ENCODE results near the gene VAMP8.
"Not testable (repeated sequence)": the region's sequence is repeated elsewhere in the genome, so short reads cannot be mapped to it uniquely, and the experiment has no call there.

VAMP8 gene

DNA sequence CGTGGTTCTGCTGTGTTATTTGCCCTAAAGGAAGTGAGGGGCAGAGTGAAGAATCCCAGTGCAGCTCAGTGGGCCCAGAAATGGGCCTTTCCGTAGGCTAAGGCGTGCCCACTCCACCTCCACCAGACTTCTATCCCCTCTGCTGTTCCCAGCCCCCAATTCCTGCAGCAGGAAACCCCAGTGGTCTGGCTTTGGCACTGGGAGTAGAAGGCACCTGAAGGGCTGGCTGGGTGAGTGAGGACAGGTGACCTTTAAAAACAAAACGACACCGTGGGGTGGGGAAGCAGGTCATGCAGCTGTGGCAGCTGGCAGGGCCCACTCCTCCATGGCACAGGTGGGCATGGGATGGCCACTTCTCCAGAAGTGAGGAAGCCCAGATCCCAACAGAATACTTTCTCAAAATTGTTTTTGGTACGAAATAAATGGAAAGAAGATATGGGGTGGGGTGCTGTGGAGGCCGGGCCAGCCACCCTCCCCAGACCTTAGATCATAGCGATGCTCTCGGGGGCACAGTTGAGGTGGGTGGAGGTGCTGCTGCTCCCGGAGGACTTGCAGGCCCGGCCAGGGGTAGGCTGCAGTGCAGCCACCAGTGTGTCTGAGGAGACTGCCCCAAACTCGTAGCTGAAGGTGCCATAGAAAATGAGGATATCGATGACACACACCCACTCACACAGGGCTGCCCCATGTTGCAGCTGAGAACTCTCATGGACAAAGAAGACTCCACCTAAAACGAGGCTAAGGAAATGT, 21.4 kb downstream of the VAMP8 start:
- no peak for DNase-seq (ENCODE audit: low read depth in 2 of 2)

DNA sequence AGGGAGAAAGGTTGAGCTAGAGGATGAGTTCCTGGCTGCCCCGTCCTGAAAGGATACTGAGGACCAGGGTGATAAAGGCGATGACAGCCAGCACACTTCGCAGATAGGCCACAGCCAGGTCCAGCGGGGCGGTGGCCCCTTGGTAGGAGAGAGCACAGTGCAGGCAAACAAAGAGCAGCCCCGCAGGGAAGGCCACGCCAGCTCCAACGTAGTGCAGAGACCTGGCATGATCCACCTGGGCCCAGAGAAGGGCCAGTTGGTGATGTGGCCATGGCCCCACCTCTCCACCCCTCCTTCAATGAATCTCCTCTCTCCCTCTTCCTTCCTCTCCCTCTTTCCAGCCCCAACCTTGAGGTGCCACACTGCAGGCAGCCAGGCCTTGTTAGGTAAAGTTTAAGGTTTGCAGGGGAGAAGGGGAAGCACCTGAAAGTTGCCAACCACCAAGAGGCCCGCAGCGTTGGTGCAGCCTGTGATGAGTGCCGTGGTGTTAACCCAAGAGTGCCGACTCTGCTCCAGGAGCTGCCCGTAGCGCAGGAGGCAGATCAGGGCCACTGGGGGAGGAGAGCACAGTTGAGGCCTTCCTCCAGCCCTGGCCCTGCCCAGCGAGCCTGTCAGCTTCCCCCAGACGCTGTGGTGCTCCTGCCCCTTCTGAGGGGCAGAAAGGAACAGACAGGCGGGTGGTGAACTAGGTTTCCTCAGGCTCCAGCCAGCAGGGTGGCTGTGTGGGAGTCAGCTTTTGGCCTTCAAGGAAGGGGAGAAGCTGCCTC, 22.3 kb downstream of the VAMP8 start:
- no peak for DNase-seq (ENCODE audit: low read depth in 2 of 2)

DNA sequence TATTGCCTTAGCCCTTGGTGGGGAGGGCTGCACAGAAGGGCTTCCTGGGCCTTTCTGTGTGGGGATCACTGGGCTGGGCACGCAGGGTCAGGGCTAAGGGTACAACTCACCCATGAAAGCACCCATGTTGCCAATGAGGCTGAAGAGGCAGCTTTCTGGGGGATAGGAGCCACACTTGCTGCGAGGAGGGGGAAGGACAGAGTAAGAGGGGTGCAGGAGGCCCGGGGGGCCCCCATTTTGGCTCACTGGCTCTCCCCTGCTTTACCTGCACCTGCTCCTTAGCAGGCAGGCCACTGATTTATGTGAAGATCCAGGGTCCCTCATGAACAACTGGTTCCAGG, 22.8 kb downstream of the VAMP8 start:
- no peak for DNase-seq (ENCODE audit: low read depth in 2 of 2)

DNA sequence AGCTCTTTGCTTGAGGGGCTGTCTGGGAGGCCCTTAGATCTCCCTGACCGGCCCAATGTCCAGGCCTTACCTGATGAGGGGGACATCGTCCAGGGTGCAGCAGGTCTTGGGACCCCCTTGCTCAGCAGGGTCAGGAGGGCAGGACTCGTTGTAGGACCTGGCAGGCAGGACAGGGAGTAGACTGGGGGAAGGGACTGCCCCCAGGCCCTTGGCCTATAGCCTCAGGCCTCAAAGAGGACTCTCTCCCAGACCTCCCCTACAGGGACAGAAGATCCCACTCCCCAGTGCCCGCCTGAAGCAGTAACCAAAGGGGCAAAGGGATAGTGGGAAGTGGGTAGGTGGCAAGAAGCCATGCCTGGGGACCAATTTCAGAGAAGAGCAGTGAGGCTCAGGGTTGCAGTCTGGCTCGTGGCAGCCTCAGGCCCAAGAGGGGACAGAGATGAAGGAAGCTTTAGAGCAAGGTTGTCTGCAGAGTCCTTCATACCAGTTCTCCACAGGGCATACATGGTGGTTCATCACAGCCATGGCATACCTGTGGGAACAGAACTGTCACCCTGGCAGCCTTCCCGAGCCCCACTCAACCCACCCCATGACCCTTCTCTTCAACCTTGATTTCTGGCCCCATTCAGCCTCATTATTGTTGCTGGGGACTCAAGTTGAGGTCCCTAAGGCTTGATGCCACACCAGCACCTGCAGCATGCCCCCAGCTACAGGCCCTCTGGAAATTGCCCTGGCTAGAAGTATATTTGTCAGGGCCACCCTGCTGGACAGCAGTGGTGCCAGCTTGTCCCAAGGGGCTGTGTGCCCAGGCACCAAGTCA, 23.8 kb downstream of the VAMP8 start:
- DNase-seq (ENCODE audit: low read depth in 2 of 2) = no peak

DNA sequence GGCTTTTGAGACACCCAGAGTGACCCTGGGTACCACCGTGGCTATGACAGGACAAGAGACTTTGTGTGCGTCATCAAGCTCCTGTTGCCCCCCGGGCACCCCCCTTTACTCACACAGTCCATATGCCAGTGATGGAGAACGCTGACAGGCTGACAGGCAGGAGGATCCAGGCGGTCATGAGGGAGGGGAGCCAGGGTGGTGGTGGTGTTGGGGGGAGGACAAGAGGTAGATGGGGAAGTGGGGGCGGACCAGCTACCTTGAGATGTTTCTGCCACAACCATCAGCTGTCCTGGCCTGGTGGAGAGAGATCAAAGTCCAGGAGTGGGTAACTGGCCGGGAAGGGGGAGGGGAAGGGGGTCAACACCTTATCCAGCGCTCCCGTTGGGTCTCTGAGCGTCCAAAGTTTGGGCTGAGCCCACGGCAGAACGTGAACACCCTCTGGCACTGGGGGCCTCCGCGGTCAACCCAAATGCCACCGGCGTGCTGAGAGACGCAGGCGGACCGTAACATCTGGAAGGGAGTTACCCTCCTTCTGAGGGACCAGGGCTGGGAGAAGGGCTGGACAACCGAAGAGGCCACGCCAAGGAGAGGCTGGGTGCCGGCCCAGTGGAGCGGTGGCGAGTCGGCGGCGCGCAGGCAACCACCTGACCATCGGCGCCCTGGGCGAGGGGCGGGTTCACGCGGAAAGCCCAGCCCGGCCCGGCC, 24.5 kb downstream of the VAMP8 start:
- DNase-seq (ENCODE audit: low read depth in 2 of 2) = no peak

DNA sequence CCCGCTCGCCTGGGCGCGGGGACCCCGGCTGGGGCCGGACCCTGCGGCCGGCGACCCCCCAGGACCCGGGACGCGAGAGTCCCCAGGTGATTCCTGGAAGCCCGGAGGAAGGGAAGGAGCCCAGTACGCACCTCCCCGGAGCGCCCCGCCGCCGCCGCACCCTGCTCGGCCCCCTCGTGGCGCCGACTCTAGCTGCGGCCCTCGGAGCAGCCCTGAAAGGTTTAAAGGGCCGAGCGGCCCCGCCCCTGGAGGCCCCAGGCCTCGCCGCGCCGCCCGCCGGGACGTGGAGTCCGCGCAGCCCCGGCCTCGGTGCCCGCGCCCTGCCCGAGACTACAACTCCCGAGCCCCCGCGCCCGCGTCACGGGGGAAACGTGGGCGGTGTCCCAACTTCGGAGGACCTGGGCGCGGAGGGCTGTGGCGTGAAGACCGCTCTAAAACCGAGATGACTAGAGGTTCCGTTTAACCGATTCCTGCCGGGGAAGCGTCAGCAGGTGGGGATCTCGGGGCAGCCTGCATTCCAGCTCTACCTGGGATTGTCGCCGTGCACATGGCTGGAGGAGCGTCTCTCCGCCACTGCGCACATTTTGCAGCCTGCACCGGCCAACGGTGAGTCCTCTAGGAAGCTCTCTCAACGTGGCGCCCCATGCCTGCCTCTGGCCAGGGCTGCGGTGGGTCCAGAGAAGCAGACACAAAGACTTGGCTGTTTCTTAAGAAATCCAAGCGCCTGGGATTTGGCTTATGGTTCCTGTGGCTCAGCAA, 25.3 kb downstream of the VAMP8 start, which contains the start of gene TMEM150A:
TSS of gene TMEM150A (minus strand) at position 223 of the 759 bp plus-strand sequence. CDS start 750 bp downstream, outside the sequence.
- peak; percentile 60 to 85 for DNase-seq (ENCODE audit: low read depth in 2 of 2)

DNA sequence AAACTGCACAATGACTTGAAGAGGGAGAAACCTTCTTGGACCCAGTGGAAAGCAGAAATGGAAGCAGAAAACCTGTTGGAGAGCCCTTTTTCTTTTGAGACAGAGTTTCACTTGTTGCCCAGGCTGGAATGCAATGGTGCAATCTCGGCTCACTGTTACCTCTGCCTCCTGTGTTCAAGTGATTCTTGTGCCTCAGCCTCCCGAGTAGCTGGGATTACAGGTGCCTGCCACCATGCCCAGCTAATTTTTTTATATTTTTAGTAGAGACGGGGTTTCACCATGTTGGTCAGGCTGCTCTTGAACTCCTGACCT, 26.7 kb downstream of the VAMP8 start:
- DNase-seq (ENCODE audit: low read depth in 2 of 2) = not testable (repeated sequence)

DNA sequence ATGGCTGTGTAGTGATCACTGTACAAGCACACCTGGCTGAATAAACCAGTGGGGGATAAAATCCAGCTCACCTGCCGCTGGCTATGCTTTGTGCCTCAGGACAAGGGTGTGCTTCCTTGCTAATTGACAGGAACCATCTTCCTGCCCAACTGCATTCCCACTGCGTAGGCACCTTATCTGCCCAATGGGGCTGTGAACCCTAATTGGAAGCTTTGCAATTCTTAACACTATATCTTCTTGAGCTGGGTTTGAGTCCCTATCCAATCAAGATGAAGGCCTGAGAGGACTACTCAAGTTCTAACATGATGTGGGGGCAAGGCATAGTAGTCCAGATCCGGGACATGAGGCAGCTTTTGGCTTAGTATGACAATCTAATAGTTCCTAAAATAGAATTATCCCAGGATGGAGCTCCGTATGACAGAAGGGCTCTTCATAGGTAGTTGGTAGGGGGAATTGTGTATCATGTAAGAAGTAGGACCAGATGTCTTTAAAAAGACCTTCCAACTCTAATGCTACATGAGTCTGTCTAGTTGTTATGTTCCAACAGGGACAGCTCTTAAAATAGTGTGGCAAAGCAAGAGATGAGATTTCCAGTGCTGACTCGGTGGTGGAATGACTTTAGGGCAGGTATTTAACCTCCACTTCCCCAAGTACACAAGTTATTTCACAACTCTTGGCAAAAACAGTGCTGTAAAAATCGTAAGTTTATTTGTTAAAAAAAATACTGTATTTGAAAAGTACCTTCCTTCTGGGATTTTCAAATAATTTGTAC, 27.4 kb downstream of the VAMP8 start:
- no peak for DNase-seq (ENCODE audit: low read depth in 2 of 2)

DNA sequence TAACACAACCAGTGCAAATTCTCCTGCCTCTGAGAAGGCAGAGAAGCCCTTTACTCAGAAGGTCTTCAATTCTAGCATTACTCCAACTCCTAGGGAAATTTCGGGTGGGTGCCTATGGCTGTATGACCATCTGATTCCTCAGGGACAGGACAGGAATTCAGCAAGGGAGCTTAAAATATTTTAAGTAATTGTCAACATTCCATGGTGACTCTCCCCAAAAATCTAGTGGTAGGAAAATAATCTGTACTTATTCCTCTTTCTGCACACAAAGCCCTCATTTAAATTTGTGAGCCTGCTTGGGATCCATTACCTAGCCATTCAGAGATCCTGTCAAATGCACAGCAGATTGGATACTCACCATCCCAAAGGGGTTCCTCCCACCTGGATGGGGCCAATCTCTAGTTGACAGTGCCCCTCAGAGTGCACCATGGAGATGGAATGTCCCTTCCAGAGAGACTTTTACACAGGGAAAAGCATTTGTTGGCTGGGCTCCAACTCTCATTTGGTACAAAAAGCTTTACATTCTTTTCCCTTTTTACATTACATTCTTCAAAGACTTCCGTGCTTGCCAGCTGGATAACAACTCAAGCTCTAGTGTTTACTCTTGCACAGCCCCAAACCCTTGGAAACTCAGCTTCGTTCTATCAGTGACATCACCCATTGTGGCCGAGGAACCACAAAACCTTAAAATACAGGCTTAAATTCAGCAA, 28.2 kb downstream of the VAMP8 start:
- no peak for DNase-seq (ENCODE audit: low read depth in 2 of 2)

DNA sequence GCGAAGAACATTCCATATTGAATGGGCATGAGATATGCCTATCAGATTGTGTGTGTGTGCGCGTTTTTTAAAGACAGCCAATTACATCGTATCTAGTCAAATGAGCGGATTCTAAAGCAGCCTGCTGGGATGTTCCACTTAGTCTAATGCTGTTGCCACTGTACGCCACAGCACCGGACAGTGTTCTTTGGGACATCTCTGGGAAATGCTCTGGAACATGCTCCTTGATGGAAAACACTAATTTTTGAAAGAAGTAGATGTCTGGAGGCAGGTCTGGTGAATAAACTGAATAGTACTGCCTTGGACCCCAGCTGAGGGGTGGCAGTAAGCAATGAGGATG, 28.7 kb downstream of the VAMP8 start:
- DNase-seq (ENCODE audit: low read depth in 2 of 2) = no peak

DNA sequence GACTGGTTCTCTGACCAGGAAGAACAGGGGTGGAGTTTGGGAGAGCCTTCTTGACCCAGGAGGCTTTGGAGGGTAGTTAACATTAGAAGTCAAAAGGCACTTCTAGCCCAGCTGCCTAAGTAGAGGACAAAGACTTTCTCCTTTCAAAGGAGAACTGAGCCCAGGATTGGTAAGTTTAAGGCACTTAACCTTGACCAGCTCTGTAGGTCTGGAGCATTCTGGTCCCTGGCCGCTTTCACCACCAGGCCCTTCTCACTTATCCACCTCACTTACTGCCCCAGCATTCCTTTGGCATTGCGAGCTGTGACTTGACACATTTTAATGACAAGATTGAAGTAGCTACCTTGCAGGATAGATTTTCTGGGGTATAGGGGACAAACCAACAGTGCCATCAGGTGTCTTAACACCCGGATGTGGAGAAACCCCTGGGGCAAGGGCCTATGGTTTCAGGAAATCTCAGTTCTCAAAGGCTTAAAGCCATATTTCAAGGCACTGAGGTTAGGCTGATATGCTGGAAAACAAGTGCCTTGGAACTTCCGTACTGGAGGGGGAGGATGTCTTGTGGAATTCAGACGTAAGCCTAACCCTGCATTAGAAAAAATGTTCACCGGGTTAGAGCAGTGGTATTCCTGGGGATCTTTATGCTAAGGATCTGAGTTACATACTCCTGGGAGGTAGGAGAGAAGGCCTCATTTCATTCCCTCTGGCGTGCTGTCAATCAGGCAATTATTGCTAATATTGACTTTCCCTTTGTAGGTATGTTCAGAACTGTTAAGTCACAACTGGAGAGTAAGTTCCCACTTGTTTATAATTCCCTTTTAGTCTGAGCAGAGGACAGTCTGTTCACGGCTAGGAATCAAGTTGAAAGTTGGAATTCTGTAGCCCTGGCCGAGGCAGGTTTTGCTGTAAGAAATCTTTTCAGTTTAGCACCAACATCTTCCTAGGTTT, 30.2 kb downstream of the VAMP8 start:
- no peak for DNase-seq (ENCODE audit: low read depth in 2 of 2)

DNA sequence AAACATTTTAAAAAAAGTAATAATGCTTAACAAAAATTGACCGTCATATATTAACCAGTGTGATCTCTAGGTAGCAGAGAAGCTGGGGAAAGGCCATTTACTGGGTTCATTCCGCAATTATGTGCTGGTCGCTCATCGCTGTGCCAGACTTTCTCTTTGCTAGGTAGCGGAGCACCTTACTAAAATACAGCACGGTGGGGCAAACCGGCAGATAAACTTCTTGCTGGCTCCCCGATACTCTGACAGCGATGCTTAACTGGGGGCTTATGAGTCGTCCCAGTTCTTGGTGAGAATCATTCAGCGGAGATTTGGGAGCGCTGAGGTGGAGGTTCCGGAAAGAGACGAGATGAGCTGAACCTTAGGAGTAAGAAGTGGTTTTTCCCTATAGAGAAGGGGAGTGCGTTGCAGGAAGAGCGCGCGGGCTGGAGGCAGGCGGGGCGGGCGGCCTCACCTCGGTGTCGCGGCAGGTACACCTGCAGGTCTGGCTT, 33.9 kb downstream of the VAMP8 start:
- DNase-seq (ENCODE audit: low read depth in 2 of 2) = no peak

DNA sequence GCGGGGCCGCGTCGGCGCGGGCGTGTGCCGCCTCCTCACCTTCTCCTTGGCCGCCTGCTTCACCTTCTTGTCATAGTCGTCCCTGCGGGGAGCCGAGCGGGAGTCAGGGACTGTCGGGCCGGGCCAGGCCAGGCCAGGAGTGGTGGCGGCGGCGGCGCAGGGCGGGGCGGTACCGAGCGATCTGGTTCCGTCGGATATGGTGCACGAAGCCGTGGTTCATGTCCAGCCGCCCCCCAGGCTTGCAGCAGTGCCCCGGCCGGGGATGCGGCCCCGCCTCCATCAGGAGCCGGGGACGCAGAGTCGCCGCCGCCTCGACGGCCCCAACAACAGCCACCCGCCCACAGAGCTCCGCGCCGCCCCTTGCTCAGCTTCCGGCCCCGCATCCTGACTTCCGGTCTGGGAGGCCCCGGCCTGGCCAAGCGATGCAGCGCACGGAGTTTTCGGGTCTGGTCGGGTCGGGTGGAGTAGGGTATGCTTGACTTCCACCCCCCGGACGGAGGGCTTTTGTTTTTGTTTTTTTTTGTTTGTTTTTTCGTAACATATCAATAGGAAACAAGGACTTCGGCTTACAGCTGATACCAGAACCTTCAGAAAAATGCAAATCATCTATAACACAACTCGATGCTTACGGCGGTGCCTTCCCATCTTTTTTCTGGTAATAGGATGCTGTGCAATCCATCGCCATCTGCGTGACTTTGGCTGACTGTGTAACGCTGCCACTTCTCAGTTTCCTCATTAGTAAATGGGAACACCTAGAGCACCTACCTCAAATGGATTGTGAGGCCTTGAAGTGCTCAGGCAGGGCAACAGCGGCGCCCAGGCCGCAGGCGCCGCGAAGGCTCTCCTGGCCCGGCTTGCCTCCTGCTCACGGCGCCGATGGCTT, 34.6 kb downstream of the VAMP8 start, which contains the start of gene C2orf68:
TSS of gene C2orf68 (minus strand) at position 362 of the 883 bp plus-strand sequence. CDS start at position 280, 82 bp downstream.
- peak; percentile 37 to 65 for DNase-seq (ENCODE audit: low read depth in 2 of 2)

DNA sequence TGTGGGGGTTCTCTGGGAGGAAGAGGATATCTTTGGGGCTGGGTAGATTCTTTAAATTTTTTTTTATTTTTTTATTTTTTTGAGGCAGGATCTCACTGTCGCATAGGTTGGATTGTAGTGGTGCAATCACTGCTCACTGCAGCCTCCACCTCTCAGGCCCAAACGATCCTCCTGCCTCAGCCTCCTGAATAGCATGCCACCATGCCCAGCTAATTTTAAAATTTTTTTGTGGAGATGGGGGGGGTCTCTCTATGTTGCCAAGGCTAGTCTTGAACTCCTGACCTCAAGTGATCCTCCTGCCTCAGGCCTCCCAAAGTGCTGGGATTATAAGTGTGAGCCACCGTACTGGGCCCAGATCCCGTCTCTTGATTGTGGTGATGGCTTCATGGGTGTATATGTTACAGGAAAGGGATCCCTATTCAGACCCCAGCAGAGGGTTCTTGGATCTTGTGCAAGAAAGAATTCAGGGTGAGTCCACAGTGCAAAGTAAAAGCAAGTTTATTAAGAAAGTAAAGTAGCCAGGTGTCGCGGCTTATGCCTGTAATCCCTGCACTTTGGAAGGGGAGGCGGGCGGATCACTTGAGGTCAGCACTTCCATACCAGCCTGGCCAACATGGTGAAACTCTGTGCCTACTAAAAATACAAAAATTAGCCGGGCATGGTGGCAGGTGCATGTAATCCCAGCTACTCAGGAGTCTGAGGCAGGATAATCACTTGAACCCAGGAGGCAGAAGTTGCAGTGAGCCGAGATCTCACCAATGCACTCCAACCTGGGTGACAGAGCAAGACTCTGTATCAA, 36.5 kb downstream of the VAMP8 start:
- no peak for DNase-seq (ENCODE audit: low read depth in 2 of 2)

DNA sequence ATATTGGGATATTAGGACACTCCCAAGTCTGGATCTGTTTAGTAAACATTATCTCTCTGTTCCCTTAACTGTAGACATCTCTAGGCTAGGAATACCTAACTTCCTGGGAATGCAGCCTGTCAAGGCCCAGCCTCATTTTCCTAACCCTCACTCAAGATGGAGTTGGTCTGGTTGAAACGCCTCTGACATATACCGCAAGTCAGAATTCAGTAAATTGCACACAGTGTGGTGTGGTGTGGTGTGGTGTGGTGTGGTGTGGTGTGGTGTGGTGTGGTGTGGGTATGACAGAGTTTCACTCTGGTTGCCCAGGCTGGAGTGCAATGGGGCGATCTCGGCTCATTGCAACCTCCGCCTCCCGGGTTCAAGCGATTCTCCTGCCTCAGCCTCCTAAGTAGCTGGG, 37.4 kb downstream of the VAMP8 start:
- not testable (repeated sequence) for DNase-seq (ENCODE audit: low read depth in 2 of 2)

DNA sequence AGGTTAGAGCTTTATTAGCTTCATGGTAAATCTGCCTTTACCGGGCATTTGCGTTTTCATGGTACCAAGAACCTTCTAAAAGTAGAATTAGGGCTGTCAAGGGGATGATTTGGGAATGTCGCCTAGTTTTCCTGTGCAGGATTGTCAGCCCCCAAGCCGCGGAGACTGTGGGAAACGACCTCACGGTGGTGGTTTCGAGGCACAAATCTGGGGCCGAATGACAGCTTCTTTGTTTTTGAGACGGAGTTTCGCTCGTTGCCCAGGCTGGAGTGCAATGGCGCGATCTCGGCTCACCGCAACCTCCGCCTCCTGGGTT, 38.0 kb downstream of the VAMP8 start:
- no peak for DNase-seq (ENCODE audit: low read depth in 2 of 2)

DNA sequence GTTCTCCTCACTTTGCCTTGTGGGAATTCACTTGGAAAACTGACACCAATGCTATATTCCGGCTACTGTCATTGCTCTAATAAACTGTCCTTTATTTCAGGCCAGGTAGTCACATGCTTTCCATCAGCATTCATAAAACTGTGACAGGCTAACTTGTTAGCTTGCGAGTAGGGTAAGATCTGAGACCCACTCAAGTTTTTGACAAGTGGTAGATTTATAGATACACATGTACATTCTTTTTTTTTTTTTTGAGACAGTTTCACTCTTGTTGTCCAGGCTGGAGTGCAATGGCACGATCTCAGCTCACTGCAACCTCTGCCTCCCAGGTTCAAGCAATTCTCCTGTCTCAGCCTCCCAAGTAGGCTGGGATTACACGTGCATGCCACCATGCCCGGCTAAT, 40.3 kb downstream of the VAMP8 start:
- DNase-seq (ENCODE audit: low read depth in 2 of 2) = not testable (repeated sequence)

Measured in stimulated activated CD4-positive, alpha-beta T cell treated with anti-CD3 and anti-CD28 coated beads, Interleukin-1b, Interleukin-23, amount 100 ng/mL, for 1 hour (primary cell).